Measurements from ENCODE around the gene BACE2.
"Not testable (repeated sequence)": the region's sequence is repeated elsewhere in the genome, so short reads cannot be mapped to it uniquely, and the experiment has no call there.

Gene BACE2

GRCh38 chr21:41307219-41307618, 139.3 kb downstream of the BACE2 start:
- no peak for TF ChIP-seq CTCF (IDR thresholded peaks at IDR 0.05; ENCODE audit: low read depth, low read length)
- in situ Hi-C loops (cut with HindIII; ENCODE audit: low sequenced_read_pairs), result no loop called here
- DNase-seq (ENCODE audit: low read depth, low spot score), result no peak
- H3K4me3 ChIP-seq (ENCODE audit: low read depth, low read length), result no peak overlapping the region

GRCh38 chr21:41313285-41314164, 145.6 kb downstream of the BACE2 start:
- DNase-seq (ENCODE audit: low read depth, low spot score); H3K4me3 ChIP-seq (ENCODE audit: low read depth, low read length); in situ Hi-C loops (cut with HindIII; ENCODE audit: low sequenced_read_pairs): not testable (repeated sequence)

GRCh38 chr21:41315726-41316125, 147.8 kb downstream of the BACE2 start:
- DNase-seq (ENCODE audit: low read depth, low spot score), result no peak
- in situ Hi-C loops (cut with HindIII; ENCODE audit: low sequenced_read_pairs), result no loop called here
- no peak overlapping the region for H3K4me3 ChIP-seq (ENCODE audit: low read depth, low read length)
- no peak for TF ChIP-seq CTCF (IDR thresholded peaks at IDR 0.05; ENCODE audit: low read depth, low read length)

GRCh38 chr21:41316200-41317062, 148.5 kb downstream of the BACE2 start, which contains the start of gene FAM3B:
Gene FAM3B, plus strand, starts transcription at chr21:41316801. Its CDS starts 79 bp downstream, at chr21:41316880.
- TF ChIP-seq CTCF (IDR thresholded peaks at IDR 0.05; ENCODE audit: low read depth, low read length), result no peak
- no peak for DNase-seq (ENCODE audit: low read depth, low spot score)
- in situ Hi-C loops (cut with HindIII; ENCODE audit: low sequenced_read_pairs), result no loop called here
- H3K4me3 ChIP-seq (ENCODE audit: low read depth, low read length), result no peak within 1 kb of the TSS

- no peak for DNase-seq (ENCODE audit: low read depth, low spot score)
- H3K4me3 ChIP-seq (ENCODE audit: low read depth, low read length), result no peak overlapping the region
- in situ Hi-C loops (cut with HindIII; ENCODE audit: low sequenced_read_pairs), result no loop called here
- no peak for TF ChIP-seq CTCF (IDR thresholded peaks at IDR 0.05; ENCODE audit: low read depth, low read length)
These were observed 149.1 kb downstream of the BACE2 start for GRCh38 chr21:41317063-41317392.

GRCh38 chr21:41317458-41317857, 149.5 kb downstream of the BACE2 start:
- TF ChIP-seq CTCF (IDR thresholded peaks at IDR 0.05; ENCODE audit: low read depth, low read length), result no peak
- in situ Hi-C loops (cut with HindIII; ENCODE audit: low sequenced_read_pairs), result no loop called here
- H3K4me3 ChIP-seq (ENCODE audit: low read depth, low read length), result no peak overlapping the region
- no peak for DNase-seq (ENCODE audit: low read depth, low spot score)

GRCh38 chr21:41318218-41318617, 150.3 kb downstream of the BACE2 start:
- no peak for DNase-seq (ENCODE audit: low read depth, low spot score)
- TF ChIP-seq CTCF (IDR thresholded peaks at IDR 0.05; ENCODE audit: low read depth, low read length), result no peak
- no peak overlapping the region for H3K4me3 ChIP-seq (ENCODE audit: low read depth, low read length)
- in situ Hi-C loops (cut with HindIII; ENCODE audit: low sequenced_read_pairs), result no loop called here

Measured in astrocyte of the spinal cord (primary cell).